Activated CD4-positive, alpha-beta T cell treated with anti-CD3 and anti-CD28 coated beads, Interleukin-2, amount 10 ng/mL, durations not matched to agents 7 days and 5 days (primary cell): ENCODE results near the gene ANKRD53. TPM values are rescaled to one million over a fixed set of nuclear protein-coding genes. Genes with fewer than 3 reads are reported as not detected.

ENCODE experiments used
- CTCF ChIA-PET: fragments of 350-600 bp; sonication (Branson Sonifier 250); formaldehyde crosslinking; loops from one replicate; lab custom pipeline; 2021; ENCODE audit warnings: antibody characterized with exemption; lab: Charles Lee
- POLR2A ChIA-PET: fragments of 350-600 bp; sonication (Branson Sonifier 250); formaldehyde crosslinking; loops from one replicate; lab custom pipeline; 2021; ENCODE audit warnings: antibody characterized with exemption; lab: Charles Lee
- DNase-seq: peaks from one replicate; pipeline ENCODE4 v3.0.0-alpha.2; 2020
- H3K27ac Mint-ChIP-seq: one replicate; pipeline ENCODE4 v1.8.0; 2021; ENCODE audit warnings: mild to moderate bottlenecking, moderate library complexity, mixed read lengths
- H3K27me3 Mint-ChIP-seq: one replicate; pipeline ENCODE4 v1.8.0; 2021; ENCODE audit warnings: mixed read lengths
- H3K36me3 Mint-ChIP-seq: one replicate; pipeline ENCODE4 v1.8.0; 2021; ENCODE audit warnings: low read depth, mixed read lengths
- H3K4me1 Mint-ChIP-seq: one replicate; pipeline ENCODE4 v1.8.0; 2021; ENCODE audit warnings: mixed read lengths
- H3K4me3 Mint-ChIP-seq: one replicate; pipeline ENCODE4 v1.8.0; 2021; ENCODE audit warnings: mild to moderate bottlenecking, moderate library complexity, mixed read lengths
- H3K9me3 Mint-ChIP-seq: one replicate; pipeline ENCODE4 v1.8.0; 2021; ENCODE audit warnings: mixed read lengths
- total RNA-seq, 2 experiments: library from RNA; stranded (reverse); gene quantifications; one replicate each; pipeline ENCODE4 v1.2.3, GENCODE V29; 2021

ANKRD53 gene
- under 1 TPM in 1 of 2 experiments, not detected in 1; 0.50 TPM for total RNA-seq

GRCh38 chr2:70978341-70979179 lies at the start of gene ANKRD53:
TSS of gene ANKRD53 (plus strand) at chr2:70978630. CDS start at chr2:70978646, 16 bp downstream.
- H3K27ac Mint-ChIP-seq = peak within 1 kb of the TSS; percentile 91
- no peaks in the 10 kb centered on the region for H3K9me3 Mint-ChIP-seq
- peaks cover 4% of the 10 kb centered on the region for H3K27me3 Mint-ChIP-seq
- peak within 1 kb of the TSS; percentile 71 for H3K4me3 Mint-ChIP-seq
- H3K36me3 Mint-ChIP-seq = peaks cover 5% of the 10 kb centered on the region
- H3K4me1 Mint-ChIP-seq = peaks cover 17% of the 10 kb centered on the region
- ChIA-PET CTCF (interaction anchor here (0.6 to 1.5 kb wide), 4 partner anchors 13 to 276 kb away, joined by 3 to 4 read pairs (median 3); no protein-coding TSS in a partner anchor), POLR2A (no interaction called here)
- DNase-seq = no peak

GRCh38 chr2:70930371-70931329 lies 47.8 kb upstream of the ANKRD53 start:
- CTCF ChIA-PET = interaction anchor here (1.3 kb wide), 1 partner anchor 11 kb away, joined by 3 read pairs; no protein-coding TSS in a partner anchor
- no peaks in the 10 kb centered on the region for H3K4me1 Mint-ChIP-seq
- POLR2A ChIA-PET = no interaction called here
- H3K27ac Mint-ChIP-seq = no peak overlapping the region
- no peak overlapping the region for H3K4me3 Mint-ChIP-seq
- H3K9me3 Mint-ChIP-seq = no peaks in the 10 kb centered on the region
- H3K36me3 Mint-ChIP-seq = no peaks in the 10 kb centered on the region
- DNase-seq = peak; percentile 1
- H3K27me3 Mint-ChIP-seq = peaks cover 8% of the 10 kb centered on the region

- CTCF ChIA-PET = interaction anchor here (1.2 to 1.3 kb wide), 2 partner anchors 11 to 31 kb away, joined by 3 read pairs; no protein-coding TSS in a partner anchor
- Mint-ChIP-seq H3K4me1 (no peaks in the 10 kb centered on the region), H3K4me3 (no peak overlapping the region), H3K27ac (no peak overlapping the region), H3K27me3 (peaks cover 8% of the 10 kb centered on the region), H3K36me3 (no peaks in the 10 kb centered on the region), H3K9me3 (no peaks in the 10 kb centered on the region)
- DNase-seq = peak; percentile 2
- POLR2A ChIA-PET = no interaction called here
Observed at GRCh38 chr2:70931376-70932000, 46.9 kb upstream of the ANKRD53 start.

- peak; percentile 0 for DNase-seq
- H3K4me1 Mint-ChIP-seq = no peaks in the 10 kb centered on the region
- H3K9me3 Mint-ChIP-seq = no peaks in the 10 kb centered on the region
- no peaks in the 10 kb centered on the region for H3K36me3 Mint-ChIP-seq
- POLR2A ChIA-PET = no interaction called here
- CTCF ChIA-PET = interaction anchor here (1.1 to 1.2 kb wide), 2 partner anchors 16 to 30 kb away, joined by 3 to 4 read pairs; no protein-coding TSS in a partner anchor
- H3K27ac Mint-ChIP-seq = no peak overlapping the region
- peaks cover 8% of the 10 kb centered on the region for H3K27me3 Mint-ChIP-seq
- no peak overlapping the region for H3K4me3 Mint-ChIP-seq
Observed at GRCh38 chr2:70932631-70933230, 45.7 kb upstream of the ANKRD53 start.

GRCh38 chr2:70934981-70935380 lies 43.4 kb upstream of the ANKRD53 start:
- no peak overlapping the region for H3K27ac Mint-ChIP-seq
- peaks cover 12% of the 10 kb centered on the region for H3K27me3 Mint-ChIP-seq
- POLR2A ChIA-PET = no interaction called here
- no peaks in the 10 kb centered on the region for H3K4me1 Mint-ChIP-seq
- CTCF ChIA-PET = interaction anchor here (1.6 kb wide), 1 partner anchor 14 kb away, joined by 3 read pairs; no protein-coding TSS in a partner anchor
- no peaks in the 10 kb centered on the region for H3K9me3 Mint-ChIP-seq
- H3K36me3 Mint-ChIP-seq = no peaks in the 10 kb centered on the region
- no peak overlapping the region for H3K4me3 Mint-ChIP-seq
- peak; percentile 3 for DNase-seq

- H3K4me1 Mint-ChIP-seq = no peaks in the 10 kb centered on the region
- no peak for DNase-seq
- H3K9me3 Mint-ChIP-seq = no peaks in the 10 kb centered on the region
- no peaks in the 10 kb centered on the region for H3K36me3 Mint-ChIP-seq
- H3K4me3 Mint-ChIP-seq = no peak within 1 kb of the TSS
- peaks cover 16% of the 10 kb centered on the region for H3K27me3 Mint-ChIP-seq
- POLR2A ChIA-PET = no interaction called here
- H3K27ac Mint-ChIP-seq = no peak within 1 kb of the TSS
- CTCF ChIA-PET = interaction anchor here (1.6 kb wide), 1 partner anchor 13 kb away, joined by 3 read pairs; no protein-coding TSS in a partner anchor
Observed at GRCh38 chr2:70935468-70936164, 42.8 kb upstream of the ANKRD53 start, which contains the start of gene ATP6V1B1. TSS of gene ATP6V1B1 (plus strand) at chr2:70935900. CDS start at chr2:70935955, 55 bp downstream.

- Mint-ChIP-seq H3K36me3 (no peaks in the 10 kb centered on the region), H3K4me3 (no peak overlapping the region), H3K27ac (no peak overlapping the region), H3K27me3 (peaks cover 16% of the 10 kb centered on the region), H3K9me3 (no peaks in the 10 kb centered on the region), H3K4me1 (no peaks in the 10 kb centered on the region)
- no peak for DNase-seq
- CTCF ChIA-PET = no interaction called here
- POLR2A ChIA-PET = no interaction called here
Observed at GRCh38 chr2:70936165-70936978, 42.1 kb upstream of the ANKRD53 start.

GRCh38 chr2:70936979-70937811 lies 41.2 kb upstream of the ANKRD53 start:
- ChIA-PET POLR2A (no interaction called here), CTCF (interaction anchor here (0.9 kb wide), 1 partner anchor 11 kb away, joined by 3 read pairs; no protein-coding TSS in a partner anchor)
- Mint-ChIP-seq H3K4me1 (no peaks in the 10 kb centered on the region), H3K27me3 (peaks cover 18% of the 10 kb centered on the region), H3K9me3 (no peaks in the 10 kb centered on the region), H3K27ac (no peak overlapping the region), H3K36me3 (no peaks in the 10 kb centered on the region), H3K4me3 (no peak overlapping the region)
- DNase-seq = no peak

GRCh38 chr2:70937866-70938585 lies 40.4 kb upstream of the ANKRD53 start:
- ChIA-PET POLR2A (no interaction called here), CTCF (interaction anchor here (0.9 to 2.6 kb wide), 3 partner anchors 10 to 67 kb away, joined by 3 to 6 read pairs (median 4); no protein-coding TSS in a partner anchor)
- Mint-ChIP-seq H3K9me3 (no peaks in the 10 kb centered on the region), H3K36me3 (no peaks in the 10 kb centered on the region), H3K27me3 (peaks cover 18% of the 10 kb centered on the region), H3K4me3 (no peak overlapping the region), H3K27ac (no peak overlapping the region), H3K4me1 (no peaks in the 10 kb centered on the region)
- no peak for DNase-seq

- H3K36me3 Mint-ChIP-seq = no peaks in the 10 kb centered on the region
- peaks cover 14% of the 10 kb centered on the region for H3K27me3 Mint-ChIP-seq
- POLR2A ChIA-PET = no interaction called here
- CTCF ChIA-PET = interaction anchor here (1.1 to 2.6 kb wide), 3 partner anchors 10 to 68 kb away, joined by 3 to 6 read pairs (median 4); no protein-coding TSS in a partner anchor
- no peak overlapping the region for H3K4me3 Mint-ChIP-seq
- H3K9me3 Mint-ChIP-seq = no peaks in the 10 kb centered on the region
- no peaks in the 10 kb centered on the region for H3K4me1 Mint-ChIP-seq
- DNase-seq = no peak
- H3K27ac Mint-ChIP-seq = no peak overlapping the region
Observed at GRCh38 chr2:70938586-70938950, 39.9 kb upstream of the ANKRD53 start.
